Activated CD8-positive, alpha-beta memory T cell treated with anti-CD3 and anti-CD28 coated beads, Interleukin-2, amount 50 U/mL, for 24 hours (primary cell): ENCODE results near the gene VOPP1.
"Not testable (repeated sequence)": the region's sequence is repeated elsewhere in the genome, so short reads cannot be mapped to it uniquely, and the experiment has no call there.

Experiments
- DNase-seq: peaks from one replicate; pipeline ENCODE4 v3.0.0-alpha.2; 2020; ENCODE audit errors: extremely low read depth

Gene VOPP1

GRCh38 chr7:55572378-55573233, at the start of gene VOPP1:
VOPP1 (minus strand) TSS chr7:55572502; CDS start chr7:55572324, 178 bp downstream.
- no peak for DNase-seq

GRCh38 chr7:55618913-55619312, 46.6 kb upstream of the VOPP1 start:
- DNase-seq: no peak

GRCh38 chr7:55614365-55615064, 42.2 kb upstream of the VOPP1 start:
- DNase-seq: not testable (repeated sequence)

GRCh38 chr7:55609726-55610125, 37.4 kb upstream of the VOPP1 start:
- DNase-seq: not testable (repeated sequence)

GRCh38 chr7:55605661-55606060, 33.4 kb upstream of the VOPP1 start:
- DNase-seq: not testable (repeated sequence)

- not testable (repeated sequence) for DNase-seq
Observed at GRCh38 chr7:55597944-55598499, 25.7 kb upstream of the VOPP1 start.

- DNase-seq: not testable (repeated sequence)
Observed at GRCh38 chr7:55597214-55597739, 25.0 kb upstream of the VOPP1 start.

GRCh38 chr7:55595511-55595910, 23.2 kb upstream of the VOPP1 start:
- DNase-seq: no peak

GRCh38 chr7:55594870-55595269, 22.6 kb upstream of the VOPP1 start:
- DNase-seq: no peak

GRCh38 chr7:55594414-55594813, 22.1 kb upstream of the VOPP1 start:
- no peak for DNase-seq

GRCh38 chr7:55593515-55594318, 21.4 kb upstream of the VOPP1 start:
- peak; percentile 30 for DNase-seq

- DNase-seq: no peak
Observed at GRCh38 chr7:55593172-55593514, 20.8 kb upstream of the VOPP1 start.

- no peak for DNase-seq
Observed at GRCh38 chr7:55592492-55592891, 20.2 kb upstream of the VOPP1 start.

- no peak for DNase-seq
Observed at GRCh38 chr7:55591282-55591931, 19.1 kb upstream of the VOPP1 start.

- DNase-seq: no peak
Observed at GRCh38 chr7:55590517-55591281, 18.4 kb upstream of the VOPP1 start.

- no peak for DNase-seq
Observed at GRCh38 chr7:55589905-55590304, 17.6 kb upstream of the VOPP1 start.

GRCh38 chr7:55588976-55589604, 16.8 kb upstream of the VOPP1 start:
- DNase-seq: no peak

- DNase-seq: no peak
Observed at GRCh38 chr7:55588379-55588699, 16.0 kb upstream of the VOPP1 start.

GRCh38 chr7:55587687-55588378, 15.5 kb upstream of the VOPP1 start:
- DNase-seq: no peak
